ENCODE data around the gene BMERB1. TPM values are rescaled to one million over a fixed set of nuclear protein-coding genes. Genes with fewer than 3 reads are reported as not detected.

The BMERB1 gene
- total RNA-seq, 1 experiment from 2014 or later = 3.8 TPM

Other genes starting within 250 kb of the BMERB1 start
- 0.35 and 4.7 TPM in 2 replicates for gene NPIPA5, start 56.3 kb upstream of the BMERB1 start, total RNA-seq (2014; rRNA removed)
- gene MPV17L, start 38.8 kb upstream of the BMERB1 start, total RNA-seq (2014; rRNA removed) = 4.5 and 6.0 TPM in 2 replicates
- gene MARF1, start 208.6 kb downstream of the BMERB1 start, total RNA-seq (2014; rRNA removed) = 6.7 and 9.6 TPM in 2 replicates
- 22.6 and 24.9 TPM in 2 replicates for gene NDE1, start 215.7 kb downstream of the BMERB1 start, total RNA-seq (2014; rRNA removed)